Activated CD8-positive, alpha-beta memory T cell treated with anti-CD3 and anti-CD28 coated beads, Interleukin-2, amount 10 ng/mL, durations not matched to agents 7 days and 5 days (primary cell): ENCODE measurements around the gene ANKRD31. TPM values are rescaled to one million over a fixed set of nuclear protein-coding genes. Genes with fewer than 3 reads are reported as not detected.
A peak's percentile ranks its signal among the peaks of the same experiment; 100 is the strongest.

Experiments
- ATAC-seq: fragments of 150-1000 bp; cut with Tn5 transposase; one replicate; pipeline ENCODE4 v1.10.0; 2021; ENCODE audit warnings: moderate library complexity
- CTCF ChIA-PET: fragments of 350-600 bp; sonication (Branson Sonifier 250); formaldehyde crosslinking; loops from one replicate; lab custom pipeline; 2021; ENCODE audit warnings: antibody characterized with exemption; lab: Charles Lee
- DNase-seq: peaks from one replicate; pipeline ENCODE4 v3.0.0-alpha.2; 2020
- H3K27ac Mint-ChIP-seq: one replicate; pipeline ENCODE4 v1.8.0; 2021; ENCODE audit warnings: mild to moderate bottlenecking, mixed read lengths
- H3K27me3 Mint-ChIP-seq: one replicate; pipeline ENCODE4 v1.8.0; 2021; ENCODE audit warnings: mixed read lengths
- H3K36me3 Mint-ChIP-seq: one replicate; pipeline ENCODE4 v1.8.0; 2021; ENCODE audit warnings: mild to moderate bottlenecking, mixed read lengths
- H3K4me1 Mint-ChIP-seq: one replicate; pipeline ENCODE4 v1.8.0; 2021; ENCODE audit warnings: mixed read lengths
- H3K4me3 Mint-ChIP-seq: one replicate; pipeline ENCODE4 v1.8.0; 2021; ENCODE audit warnings: mild to moderate bottlenecking, moderate library complexity, mixed read lengths
- H3K9me3 Mint-ChIP-seq: one replicate; pipeline ENCODE4 v1.8.0; 2022; ENCODE audit warnings: low read depth, mixed read lengths
- total RNA-seq, 2 experiments: library from RNA; stranded (reverse); gene quantifications; one replicate each; pipeline ENCODE4 v1.2.3, GENCODE V29; 2021

The ANKRD31 gene
- total RNA-seq, 2 experiments from 2014 or later: 0.26 to 0.28 TPM

DNA sequence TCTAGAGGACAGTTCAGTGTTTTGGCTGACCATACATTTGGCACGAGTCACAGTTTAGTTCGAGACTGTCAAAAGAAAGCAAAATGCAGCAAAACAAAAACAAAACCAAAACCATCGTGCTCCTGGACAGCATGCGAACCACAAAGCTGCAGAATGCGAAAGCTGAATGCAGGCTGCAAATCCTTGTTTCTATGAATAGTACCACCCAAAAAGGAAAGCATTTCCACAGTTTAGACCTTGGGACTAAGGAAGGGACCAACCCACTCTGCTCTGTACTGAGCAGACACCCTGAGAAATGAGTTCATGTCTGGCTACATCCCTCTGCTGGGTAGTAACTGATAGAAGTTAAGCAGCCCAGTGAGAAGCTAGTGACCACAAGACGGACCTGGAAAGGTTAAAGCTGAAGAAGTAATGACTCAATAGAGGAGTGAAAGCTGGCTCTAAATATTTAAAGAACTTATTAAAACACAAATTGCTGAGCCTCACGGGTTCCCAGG, 188.2 kb downstream of the ANKRD31 start:
- peak; percentile 55 for DNase-seq
- H3K36me3 Mint-ChIP-seq: peaks cover 10% of the 10 kb centered on the region
- peak overlapping the region; percentile 35 for H3K27ac Mint-ChIP-seq
- peaks cover 56% of the 10 kb centered on the region for H3K4me1 Mint-ChIP-seq
- CTCF ChIA-PET: interaction anchor here (1.0 to 3.0 kb wide), 6 partner anchors 11 to 331 kb away, joined by 3 to 22 read pairs (median 6); partner anchors contain the start of gene ANKRD31
- H3K27me3 Mint-ChIP-seq: peaks cover 20% of the 10 kb centered on the region
- ATAC-seq: peak; percentile 22
- peak overlapping the region; percentile 59 for H3K4me3 Mint-ChIP-seq
- no peaks in the 10 kb centered on the region for H3K9me3 Mint-ChIP-seq

- Mint-ChIP-seq H3K4me3 (no peak overlapping the region), H3K27me3 (peaks cover 26% of the 10 kb centered on the region), H3K9me3 (no peaks in the 10 kb centered on the region), H3K27ac (no peak overlapping the region), H3K4me1 (peaks cover 55% of the 10 kb centered on the region), H3K36me3 (peaks cover 11% of the 10 kb centered on the region)
- CTCF ChIA-PET: no interaction called here
- DNase-seq: no peak
- no peak for ATAC-seq
Measured at GRCh38 chr5:75047356-75047755, 189.3 kb downstream of the ANKRD31 start.

- Mint-ChIP-seq H3K36me3 (peaks cover 11% of the 10 kb centered on the region), H3K27ac (no peak overlapping the region), H3K4me1 (peaks cover 48% of the 10 kb centered on the region), H3K4me3 (no peak overlapping the region), H3K27me3 (peaks cover 23% of the 10 kb centered on the region), H3K9me3 (no peaks in the 10 kb centered on the region)
- DNase-seq: no peak
- no peak for ATAC-seq
- CTCF ChIA-PET: interaction anchor here (0.7 kb wide), 1 partner anchor 108 kb away, joined by 3 read pairs; no protein-coding TSS in a partner anchor
Measured at GRCh38 chr5:75046366-75047142, 190.1 kb downstream of the ANKRD31 start.

GRCh38 chr5:75045071-75045470, 191.6 kb downstream of the ANKRD31 start:
- Mint-ChIP-seq H3K27me3 (peaks cover 23% of the 10 kb centered on the region), H3K27ac (no peak overlapping the region), H3K36me3 (peaks cover 11% of the 10 kb centered on the region), H3K4me3 (no peak overlapping the region), H3K9me3 (no peaks in the 10 kb centered on the region), H3K4me1 (peaks cover 35% of the 10 kb centered on the region)
- CTCF ChIA-PET: no interaction called here
- ATAC-seq (no peak), DNase-seq (no peak)

DNA sequence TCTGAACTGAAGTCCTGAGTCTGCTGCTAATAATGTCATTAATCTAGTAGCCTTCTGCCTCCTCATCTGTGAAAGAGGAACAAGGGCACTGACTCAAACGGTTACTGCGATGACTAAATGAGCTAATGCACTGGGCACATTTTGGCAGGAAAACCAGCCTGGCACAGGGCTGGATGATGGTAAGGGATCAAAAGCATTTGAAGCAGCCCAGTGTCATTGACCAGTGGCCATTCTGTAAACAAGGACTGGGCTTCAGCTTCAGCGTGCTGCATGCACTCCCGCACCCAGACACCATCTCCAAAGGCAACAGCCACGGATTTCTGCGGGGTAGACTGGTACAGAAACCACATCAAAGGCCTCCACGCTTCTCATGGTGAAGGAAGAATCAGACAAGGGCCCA, 192.3 kb downstream of the ANKRD31 start:
- no peak for ATAC-seq
- no peaks in the 10 kb centered on the region for H3K9me3 Mint-ChIP-seq
- no peak for DNase-seq
- H3K36me3 Mint-ChIP-seq: peaks cover 11% of the 10 kb centered on the region
- peaks cover 28% of the 10 kb centered on the region for H3K4me1 Mint-ChIP-seq
- H3K27me3 Mint-ChIP-seq: peaks cover 23% of the 10 kb centered on the region
- no peak overlapping the region for H3K27ac Mint-ChIP-seq
- CTCF ChIA-PET: no interaction called here
- no peak overlapping the region for H3K4me3 Mint-ChIP-seq

- CTCF ChIA-PET: no interaction called here
- Mint-ChIP-seq H3K4me3 (no peak overlapping the region), H3K4me1 (peaks cover 22% of the 10 kb centered on the region), H3K9me3 (no peaks in the 10 kb centered on the region), H3K27me3 (peaks cover 23% of the 10 kb centered on the region), H3K36me3 (peaks cover 11% of the 10 kb centered on the region), H3K27ac (no peak overlapping the region)
- ATAC-seq: no peak
- no peak for DNase-seq
Measured at GRCh38 chr5:75043633-75044264, 192.9 kb downstream of the ANKRD31 start.

DNA sequence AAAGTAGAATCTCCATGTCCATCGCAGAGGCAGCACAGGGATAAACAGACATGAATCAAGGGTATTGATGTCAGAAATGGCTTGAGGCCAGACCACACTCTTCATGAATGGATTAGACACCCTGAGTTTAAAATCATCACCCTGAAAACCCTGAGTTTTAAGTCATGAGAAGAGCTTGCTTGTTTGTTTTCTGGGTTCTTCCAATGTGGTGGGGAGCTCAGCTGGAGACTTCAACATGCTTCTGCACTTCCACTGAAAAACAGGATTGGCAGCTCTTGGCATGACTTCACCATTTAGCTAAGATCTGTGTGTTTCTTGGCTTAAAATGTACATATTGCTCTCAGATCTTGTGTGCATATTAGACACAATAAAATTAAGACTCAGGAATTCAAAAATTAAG, 194.2 kb downstream of the ANKRD31 start:
- H3K9me3 Mint-ChIP-seq: no peaks in the 10 kb centered on the region
- CTCF ChIA-PET: interaction anchor here (1.2 to 2.2 kb wide), 3 partner anchors 8 to 107 kb away, joined by 3 to 5 read pairs (median 4); partner anchors contain the start of gene GCNT4
- peaks cover 11% of the 10 kb centered on the region for H3K36me3 Mint-ChIP-seq
- peaks cover 23% of the 10 kb centered on the region for H3K27me3 Mint-ChIP-seq
- ATAC-seq (no peak), DNase-seq (no peak)
- no peak overlapping the region for H3K4me3 Mint-ChIP-seq
- H3K27ac Mint-ChIP-seq: no peak overlapping the region
- peaks cover 11% of the 10 kb centered on the region for H3K4me1 Mint-ChIP-seq

GRCh38 chr5:75040973-75041372, 195.7 kb downstream of the ANKRD31 start:
- no peak for ATAC-seq
- peaks cover 11% of the 10 kb centered on the region for H3K4me1 Mint-ChIP-seq
- no peak overlapping the region for H3K4me3 Mint-ChIP-seq
- H3K36me3 Mint-ChIP-seq: peaks cover 9% of the 10 kb centered on the region
- H3K27me3 Mint-ChIP-seq: peaks cover 28% of the 10 kb centered on the region
- no peaks in the 10 kb centered on the region for H3K9me3 Mint-ChIP-seq
- DNase-seq: no peak
- H3K27ac Mint-ChIP-seq: no peak overlapping the region
- CTCF ChIA-PET: interaction anchor here (1.2 to 2.2 kb wide), 3 partner anchors 9 to 106 kb away, joined by 3 to 5 read pairs (median 4); partner anchors contain the start of gene GCNT4

GRCh38 chr5:75037106-75037505, 199.6 kb downstream of the ANKRD31 start:
- H3K27ac Mint-ChIP-seq: no peak overlapping the region
- peaks cover 15% of the 10 kb centered on the region for H3K27me3 Mint-ChIP-seq
- no peak overlapping the region for H3K4me3 Mint-ChIP-seq
- H3K9me3 Mint-ChIP-seq: no peaks in the 10 kb centered on the region
- CTCF ChIA-PET: interaction anchor here (1.1 to 1.2 kb wide), 2 partner anchors 12 to 15 kb away, joined by 3 read pairs; no protein-coding TSS in a partner anchor
- DNase-seq: no peak
- peak; percentile 23 for ATAC-seq
- peaks cover 11% of the 10 kb centered on the region for H3K4me1 Mint-ChIP-seq
- no peaks in the 10 kb centered on the region for H3K36me3 Mint-ChIP-seq

- CTCF ChIA-PET: interaction anchor here (2.0 kb wide), 1 partner anchor 14 kb away, joined by 8 read pairs; no protein-coding TSS in a partner anchor
- no peaks in the 10 kb centered on the region for H3K9me3 Mint-ChIP-seq
- peaks cover 11% of the 10 kb centered on the region for H3K4me1 Mint-ChIP-seq
- DNase-seq (peak; percentile 71), ATAC-seq (peak; percentile 84)
- peaks cover 12% of the 10 kb centered on the region for H3K27me3 Mint-ChIP-seq
- H3K4me3 Mint-ChIP-seq: no peak overlapping the region
- no peak overlapping the region for H3K27ac Mint-ChIP-seq
- no peaks in the 10 kb centered on the region for H3K36me3 Mint-ChIP-seq
Measured at GRCh38 chr5:75034137-75034739, 202.4 kb downstream of the ANKRD31 start.

GRCh38 chr5:75031366-75031765, 205.3 kb downstream of the ANKRD31 start:
- no peak for ATAC-seq
- no peak overlapping the region for H3K27ac Mint-ChIP-seq
- no peak for DNase-seq
- H3K9me3 Mint-ChIP-seq: no peaks in the 10 kb centered on the region
- no peaks in the 10 kb centered on the region for H3K36me3 Mint-ChIP-seq
- H3K27me3 Mint-ChIP-seq: peaks cover 22% of the 10 kb centered on the region
- H3K4me1 Mint-ChIP-seq: peaks cover 14% of the 10 kb centered on the region
- no peak overlapping the region for H3K4me3 Mint-ChIP-seq
- CTCF ChIA-PET: no interaction called here

DNA sequence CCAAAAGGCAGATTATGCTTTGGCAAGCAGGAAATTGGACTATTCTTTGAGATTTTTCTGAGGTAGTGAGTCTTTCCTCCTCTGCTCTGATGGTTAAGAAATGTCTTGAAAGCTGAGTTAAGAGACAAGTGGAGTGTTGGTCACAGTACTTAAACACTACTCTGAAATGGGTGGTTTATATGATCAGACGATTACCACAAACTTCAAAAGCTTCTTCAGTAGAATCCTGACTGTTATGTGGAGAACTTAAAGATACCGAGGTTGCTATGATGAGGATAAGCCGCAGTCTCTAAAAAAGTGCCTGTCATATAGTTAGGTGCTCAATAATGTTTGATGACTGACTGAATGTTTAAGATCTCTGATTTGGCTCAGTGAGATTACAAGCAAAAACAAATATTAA, 208.6 kb downstream of the ANKRD31 start:
- Mint-ChIP-seq H3K27me3 (peaks cover 22% of the 10 kb centered on the region), H3K4me3 (no peak overlapping the region), H3K4me1 (peaks cover 20% of the 10 kb centered on the region), H3K27ac (no peak overlapping the region), H3K36me3 (no peaks in the 10 kb centered on the region), H3K9me3 (no peaks in the 10 kb centered on the region)
- ATAC-seq: no peak
- no peak for DNase-seq
- CTCF ChIA-PET: no interaction called here
